Measurements from ENCODE around the gene MATN3. TPM values are rescaled to one million over a fixed set of nuclear protein-coding genes. Genes with fewer than 3 reads are reported as not detected.

Gene MATN3, protein sequence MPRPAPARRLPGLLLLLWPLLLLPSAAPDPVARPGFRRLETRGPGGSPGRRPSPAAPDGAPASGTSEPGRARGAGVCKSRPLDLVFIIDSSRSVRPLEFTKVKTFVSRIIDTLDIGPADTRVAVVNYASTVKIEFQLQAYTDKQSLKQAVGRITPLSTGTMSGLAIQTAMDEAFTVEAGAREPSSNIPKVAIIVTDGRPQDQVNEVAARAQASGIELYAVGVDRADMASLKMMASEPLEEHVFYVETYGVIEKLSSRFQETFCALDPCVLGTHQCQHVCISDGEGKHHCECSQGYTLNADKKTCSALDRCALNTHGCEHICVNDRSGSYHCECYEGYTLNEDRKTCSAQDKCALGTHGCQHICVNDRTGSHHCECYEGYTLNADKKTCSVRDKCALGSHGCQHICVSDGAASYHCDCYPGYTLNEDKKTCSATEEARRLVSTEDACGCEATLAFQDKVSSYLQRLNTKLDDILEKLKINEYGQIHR
- total RNA-seq, result not detected

DNA sequence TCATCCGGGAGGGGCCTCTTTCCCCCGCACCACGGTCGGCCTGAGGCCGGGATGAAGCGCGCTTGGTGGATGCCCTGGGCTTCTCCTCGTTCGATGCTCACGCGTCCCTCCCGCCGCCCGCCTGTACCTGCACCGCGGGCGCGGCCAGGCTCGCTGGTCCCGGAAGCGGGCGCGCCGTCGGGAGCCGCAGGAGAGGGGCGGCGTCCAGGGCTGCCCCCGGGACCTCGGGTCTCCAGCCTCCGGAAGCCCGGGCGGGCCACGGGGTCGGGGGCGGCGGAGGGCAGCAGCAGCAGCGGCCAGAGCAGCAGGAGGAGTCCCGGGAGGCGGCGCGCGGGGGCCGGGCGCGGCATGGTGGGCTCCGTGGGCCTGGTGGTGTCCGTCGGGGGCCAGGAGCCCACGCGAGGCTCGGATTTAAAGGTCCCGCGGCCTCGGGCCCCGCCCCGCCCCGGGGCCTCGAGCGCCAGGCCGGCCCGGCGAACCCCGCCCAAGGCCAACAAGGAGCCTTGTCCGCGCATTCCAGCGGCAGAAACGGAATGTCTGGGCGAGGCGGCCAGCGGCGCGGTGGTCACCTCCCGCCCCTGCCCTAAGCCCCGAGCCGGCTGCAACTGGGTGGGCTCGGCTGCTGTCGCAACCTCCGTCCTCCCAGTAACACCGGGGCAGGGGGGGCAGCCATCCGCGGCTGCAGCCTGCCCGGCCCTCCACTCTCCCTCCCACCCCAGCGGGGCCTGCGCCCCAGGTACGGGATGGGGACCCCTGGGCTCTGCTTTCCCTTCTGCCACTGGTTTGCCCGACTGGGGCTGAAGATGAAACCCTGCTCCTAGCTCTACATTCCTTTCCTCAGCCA, at the start of gene MATN3:
MATN3 (minus strand) TSS at position 387 of the 844 bp plus-strand sequence; CDS start at position 350, 37 bp downstream.
- peak; percentile 11 for DNase-seq
- peaks cover 8% of the 10 kb centered on the region for H3K4me1 Mint-ChIP-seq (ENCODE audit: low read depth)
- CTCF ChIA-PET, result interaction anchor here (0.6 to 1.6 kb wide), 2 partner anchors 10 to 1563 kb away, joined by 4 read pairs; no protein-coding TSS in a partner anchor
- no peaks in the 10 kb centered on the region for H3K9me3 Mint-ChIP-seq
- H3K27me3 Mint-ChIP-seq (ENCODE audit: low read depth), result peaks cover 31% of the 10 kb centered on the region
- peak within 1 kb of the TSS; percentile 62 for H3K4me3 Mint-ChIP-seq
- intact Hi-C loops (cut with micrococcal nuclease), result loop anchor here (10.0 kb wide), 2 partner anchors 212 to 632 kb away; partner anchors contain the start of gene SDC1
- H3K27ac Mint-ChIP-seq, result no peak within 1 kb of the TSS
- no peaks in the 10 kb centered on the region for H3K36me3 Mint-ChIP-seq (ENCODE audit: low read depth)

- Mint-ChIP-seq H3K27ac (no peak overlapping the region), H3K36me3 (ENCODE audit: low read depth) (no peaks in the 10 kb centered on the region), H3K4me3 (no peak overlapping the region), H3K4me1 (ENCODE audit: low read depth) (peaks cover 4% of the 10 kb centered on the region), H3K27me3 (ENCODE audit: low read depth) (peaks cover 3% of the 10 kb centered on the region), H3K9me3 (no peaks in the 10 kb centered on the region)
- no peak for DNase-seq
- CTCF ChIA-PET, result no interaction called here
- intact Hi-C loops (cut with micrococcal nuclease), result no loop called here
Measured at GRCh38 chr2:20061940-20062339, 49.5 kb upstream of the MATN3 start.

DNA sequence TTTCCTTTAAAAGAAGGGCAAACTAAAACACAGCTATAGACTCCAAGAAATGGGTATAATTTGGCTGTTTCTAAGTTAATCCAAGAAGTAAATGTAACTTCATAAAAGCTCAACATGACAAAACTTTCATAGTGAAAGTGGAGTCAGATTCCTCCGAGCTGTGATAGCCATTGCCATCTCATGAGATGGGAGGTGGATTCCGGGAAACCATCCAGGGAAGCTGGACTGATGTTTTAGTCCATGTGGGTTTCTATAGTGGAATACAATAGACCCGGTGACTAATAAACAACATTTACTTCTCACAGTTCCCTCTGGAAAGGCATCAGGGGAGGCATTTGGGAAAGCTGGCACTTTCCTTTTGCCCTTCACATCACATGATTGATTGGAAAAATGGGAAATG, 49.0 kb upstream of the MATN3 start:
- Mint-ChIP-seq H3K27me3 (ENCODE audit: low read depth) (peaks cover 8% of the 10 kb centered on the region), H3K27ac (no peak overlapping the region), H3K4me3 (no peak overlapping the region), H3K4me1 (ENCODE audit: low read depth) (peaks cover 4% of the 10 kb centered on the region), H3K9me3 (no peaks in the 10 kb centered on the region), H3K36me3 (ENCODE audit: low read depth) (no peaks in the 10 kb centered on the region)
- DNase-seq, result no peak
- CTCF ChIA-PET, result no interaction called here
- intact Hi-C loops (cut with micrococcal nuclease), result no loop called here

DNA sequence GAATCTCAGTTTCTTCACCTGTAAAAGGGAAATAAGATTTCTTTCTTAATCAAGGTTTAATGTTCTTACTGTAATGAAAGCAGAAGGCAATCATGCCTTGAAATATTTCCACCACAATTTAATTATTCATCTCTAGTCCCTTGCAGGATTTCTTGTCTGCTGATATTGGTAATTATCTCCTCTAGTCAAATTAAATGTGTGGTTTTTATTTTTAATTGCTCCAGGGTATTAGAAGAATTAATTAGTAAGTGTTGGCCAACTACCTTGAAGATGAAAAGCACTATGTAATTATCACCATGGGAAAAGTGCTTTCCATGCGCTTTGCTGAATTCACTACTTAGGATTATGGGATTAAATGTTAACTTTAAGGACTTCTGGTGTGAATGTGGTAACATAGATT, 47.6 kb upstream of the MATN3 start:
- intact Hi-C loops (cut with micrococcal nuclease), result no loop called here
- CTCF ChIA-PET, result interaction anchor here (1.8 kb wide), 1 partner anchor 44 kb away, joined by 4 read pairs; no protein-coding TSS in a partner anchor

GRCh38 chr2:20057268-20057667, 44.8 kb upstream of the MATN3 start:
- intact Hi-C loops (cut with micrococcal nuclease), result no loop called here
- CTCF ChIA-PET, result no interaction called here
- no peak for DNase-seq
- Mint-ChIP-seq H3K36me3 (ENCODE audit: low read depth) (no peaks in the 10 kb centered on the region), H3K27ac (no peak overlapping the region), H3K27me3 (ENCODE audit: low read depth) (peaks cover 14% of the 10 kb centered on the region), H3K9me3 (no peaks in the 10 kb centered on the region), H3K4me3 (no peak overlapping the region), H3K4me1 (ENCODE audit: low read depth) (no peaks in the 10 kb centered on the region)

More for the DNA sequence above, 47.6 kb upstream of the MATN3 start:
- Mint-ChIP-seq H3K36me3 (ENCODE audit: low read depth) (no peaks in the 10 kb centered on the region), H3K4me1 (ENCODE audit: low read depth) (peaks cover 4% of the 10 kb centered on the region), H3K9me3 (no peaks in the 10 kb centered on the region), H3K4me3 (no peak overlapping the region), H3K27me3 (ENCODE audit: low read depth) (peaks cover 14% of the 10 kb centered on the region), H3K27ac (no peak overlapping the region)
- no peak for DNase-seq

DNA sequence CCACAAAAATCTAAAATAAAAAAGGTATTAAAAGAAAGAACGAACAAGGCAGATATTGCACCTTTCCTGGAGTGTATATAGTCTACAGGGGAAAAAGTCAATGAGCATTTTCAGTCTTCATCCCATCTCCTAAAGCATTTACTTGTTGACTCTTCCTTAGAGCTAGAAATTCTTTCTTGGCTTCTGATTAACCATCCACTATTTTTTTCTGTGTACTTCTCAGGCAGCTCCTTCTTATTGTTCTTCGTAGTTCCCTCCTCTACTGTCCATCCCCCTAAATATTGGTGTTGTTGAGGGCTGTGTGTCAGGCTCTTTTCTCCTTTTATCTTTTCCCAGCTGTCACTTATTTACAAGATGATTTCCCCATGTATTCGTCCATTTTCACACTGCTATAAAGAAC, 42.5 kb upstream of the MATN3 start:
- intact Hi-C loops (cut with micrococcal nuclease), result loop anchor here (5.0 kb wide), 1 partner anchor 767 kb away; the partner anchor contains the start of gene LDAH
- Mint-ChIP-seq H3K4me3 (no peak overlapping the region), H3K9me3 (no peaks in the 10 kb centered on the region), H3K27ac (no peak overlapping the region), H3K36me3 (ENCODE audit: low read depth) (no peaks in the 10 kb centered on the region), H3K4me1 (ENCODE audit: low read depth) (peaks cover 4% of the 10 kb centered on the region), H3K27me3 (ENCODE audit: low read depth) (peaks cover 14% of the 10 kb centered on the region)
- DNase-seq, result no peak
- CTCF ChIA-PET, result interaction anchor here (1.9 kb wide), 1 partner anchor 40 kb away, joined by 8 read pairs; no protein-coding TSS in a partner anchor

- intact Hi-C loops (cut with micrococcal nuclease), result loop anchor here (5.0 kb wide), 1 partner anchor 768 kb away; the partner anchor contains the start of gene LDAH
- H3K4me1 Mint-ChIP-seq (ENCODE audit: low read depth), result peaks cover 12% of the 10 kb centered on the region
- no peaks in the 10 kb centered on the region for H3K9me3 Mint-ChIP-seq
- no peak for DNase-seq
- H3K27me3 Mint-ChIP-seq (ENCODE audit: low read depth), result peaks cover 14% of the 10 kb centered on the region
- no peak overlapping the region for H3K27ac Mint-ChIP-seq
- H3K36me3 Mint-ChIP-seq (ENCODE audit: low read depth), result no peaks in the 10 kb centered on the region
- H3K4me3 Mint-ChIP-seq, result no peak overlapping the region
- CTCF ChIA-PET, result interaction anchor here (0.6 to 1.9 kb wide), 2 partner anchors 39 to 291 kb away, joined by 4 to 8 read pairs; no protein-coding TSS in a partner anchor
Measured at GRCh38 chr2:20054119-20054518, 41.7 kb upstream of the MATN3 start.

DNA sequence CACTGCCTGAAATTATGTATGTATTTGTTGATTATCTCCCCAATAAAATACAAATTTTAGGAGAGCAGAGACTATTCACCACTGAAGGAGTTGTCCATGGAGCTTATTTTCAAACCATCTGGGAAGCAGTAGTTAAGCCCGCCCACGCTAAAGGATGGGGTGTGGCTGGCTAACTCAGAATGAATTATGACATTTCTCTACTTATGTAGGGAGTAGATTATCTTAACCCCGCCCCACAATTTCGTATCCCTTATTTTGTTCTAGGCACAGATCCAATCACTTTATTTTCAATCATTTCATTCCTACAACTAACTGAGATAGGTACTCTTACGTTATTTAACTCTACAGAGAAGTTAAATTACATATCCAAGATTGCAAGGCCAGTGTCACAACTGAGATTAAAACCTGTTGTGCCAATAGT, 40.4 kb upstream of the MATN3 start:
- peaks cover 22% of the 10 kb centered on the region for H3K4me1 Mint-ChIP-seq (ENCODE audit: low read depth)
- no peak overlapping the region for H3K27ac Mint-ChIP-seq
- peaks cover 12% of the 10 kb centered on the region for H3K27me3 Mint-ChIP-seq (ENCODE audit: low read depth)
- no peak overlapping the region for H3K4me3 Mint-ChIP-seq
- CTCF ChIA-PET, result interaction anchor here (1.1 to 1.2 kb wide), 2 partner anchors 38 to 273 kb away, joined by 4 to 5 read pairs; no protein-coding TSS in a partner anchor
- intact Hi-C loops (cut with micrococcal nuclease), result loop anchor here (1.0 to 5.0 kb wide), 4 partner anchors 297 to 1493 kb away; partner anchors contain the start of genes LDAH, PUM2 and RDH14
- H3K9me3 Mint-ChIP-seq, result no peaks in the 10 kb centered on the region
- no peaks in the 10 kb centered on the region for H3K36me3 Mint-ChIP-seq (ENCODE audit: low read depth)
- DNase-seq, result peak; percentile 49

DNA sequence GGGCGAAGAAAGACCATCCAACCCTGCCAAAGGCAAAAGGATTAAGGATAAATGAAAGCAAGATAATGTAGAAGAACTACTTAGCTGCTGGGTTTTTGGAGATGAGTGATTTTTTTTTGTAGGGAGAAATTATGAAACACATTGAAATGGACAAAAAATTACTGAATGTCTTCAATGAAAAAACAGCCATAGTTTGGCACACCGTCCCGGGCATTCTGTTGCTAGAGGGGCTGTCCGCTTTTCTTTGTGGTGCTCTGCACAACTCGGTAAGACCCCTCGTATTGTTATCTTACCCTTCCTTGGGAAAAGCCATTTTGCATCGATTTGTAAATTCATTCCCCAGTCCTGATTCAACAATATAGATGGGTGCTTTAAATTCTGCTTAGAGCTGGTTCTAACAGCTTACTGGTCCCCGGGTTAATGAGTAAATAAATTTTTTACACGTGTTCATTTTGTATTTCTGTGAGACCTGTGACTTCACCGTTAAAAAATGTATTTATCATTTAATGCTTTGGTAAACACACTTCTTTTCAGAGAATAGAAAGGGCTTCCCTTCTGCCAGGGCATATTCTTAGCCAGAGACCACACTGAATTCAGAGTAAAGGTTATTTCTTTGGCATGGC, 39.9 kb upstream of the MATN3 start:
- Mint-ChIP-seq H3K27ac (no peak overlapping the region), H3K9me3 (no peaks in the 10 kb centered on the region), H3K27me3 (ENCODE audit: low read depth) (peaks cover 12% of the 10 kb centered on the region), H3K36me3 (ENCODE audit: low read depth) (peaks cover 2% of the 10 kb centered on the region), H3K4me3 (no peak overlapping the region), H3K4me1 (ENCODE audit: low read depth) (peaks cover 22% of the 10 kb centered on the region)
- intact Hi-C loops (cut with micrococcal nuclease), result loop anchor here (1.0 to 5.0 kb wide), 4 partner anchors 298 to 1492 kb away; partner anchors contain the start of genes LDAH, PUM2 and RDH14
- CTCF ChIA-PET, result interaction anchor here (1.1 to 1.2 kb wide), 2 partner anchors 37 to 274 kb away, joined by 4 to 5 read pairs; no protein-coding TSS in a partner anchor
- DNase-seq, result no peak

DNA sequence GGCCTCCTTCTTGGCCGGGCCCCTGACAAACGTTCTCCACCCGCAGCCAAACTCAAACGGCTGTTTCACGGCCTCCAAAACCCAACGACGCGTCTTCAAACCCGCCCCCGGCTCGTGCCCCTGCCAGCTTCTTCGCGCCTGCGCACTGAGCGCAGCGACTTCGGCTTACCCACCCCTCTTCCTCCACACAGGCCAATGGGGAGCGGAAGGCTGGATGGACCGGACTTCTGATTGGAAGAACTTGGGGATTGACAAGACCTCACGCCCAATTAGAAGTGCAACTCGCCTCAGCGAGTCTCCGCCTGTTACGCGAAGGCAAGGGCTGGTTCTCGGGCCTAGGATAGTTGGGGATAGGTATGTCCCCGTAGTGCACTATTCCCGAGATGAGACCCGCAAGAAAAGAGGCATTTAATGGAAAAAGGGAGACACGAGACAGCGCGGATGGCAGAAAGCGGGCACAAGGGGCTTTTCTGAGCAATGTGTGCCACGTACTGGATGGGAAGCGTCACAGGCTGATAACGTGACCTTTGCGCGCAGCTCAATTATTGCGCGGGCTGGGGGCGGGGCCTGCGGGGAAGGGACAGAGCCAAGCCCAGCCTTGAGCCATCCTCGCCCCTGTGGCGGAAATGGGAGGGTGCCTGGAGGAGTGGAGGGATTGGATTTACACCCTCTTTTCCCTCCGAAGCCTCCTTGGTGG, 39.2 kb upstream of the MATN3 start, which contains the start of gene LAPTM4A:
LAPTM4A (minus strand) TSS at position 97 of the 697 bp plus-strand sequence. CDS start 108 bp downstream, outside the sequence.
- Mint-ChIP-seq H3K27ac (no peak within 1 kb of the TSS), H3K9me3 (no peaks in the 10 kb centered on the region), H3K4me3 (no peak within 1 kb of the TSS), H3K27me3 (ENCODE audit: low read depth) (peaks cover 8% of the 10 kb centered on the region), H3K4me1 (ENCODE audit: low read depth) (peaks cover 25% of the 10 kb centered on the region), H3K36me3 (ENCODE audit: low read depth) (peaks cover 2% of the 10 kb centered on the region)
- CTCF ChIA-PET, result interaction anchor here (0.6 to 1.2 kb wide), 3 partner anchors 36 to 274 kb away, joined by 3 to 5 read pairs (median 4); no protein-coding TSS in a partner anchor
- intact Hi-C loops (cut with micrococcal nuclease), result loop anchor here (1.0 to 5.0 kb wide), 10 partner anchors 47 to 1491 kb away; partner anchors contain the start of genes HS1BP3, LDAH, PUM2 and RDH14
- DNase-seq, result peak; percentile 98

Measured in activated naive CD4-positive, alpha-beta T cell treated with anti-CD3 and anti-CD28 coated beads for 36 hours (primary cell).